Activated T-cell treated with anti-CD3 and anti-CD28 coated beads, Interleukin-2, amount 50 U/mL, for 4 hours (primary cell): ENCODE data around the gene MDFI. TPM values are rescaled to one million over a fixed set of nuclear protein-coding genes. Genes with fewer than 3 reads are reported as not detected.

Experiments used
- ATAC-seq, 2 donors: fragments of 200-7000 bp; cut with Tn5 transposase; one replicate each; pipeline ENCODE4 v1.10.0; 2021
- DNase-seq: peaks from one replicate; pipeline ENCODE4 v3.0.0-alpha.2; 2020
- H3K27me3 Mint-ChIP-seq: one replicate; pipeline ENCODE4 v1.8.0; 2021; ENCODE audit warnings: low read depth, mixed read lengths
- H3K36me3 Mint-ChIP-seq: one replicate; pipeline ENCODE4 v1.8.0; 2022; ENCODE audit warnings: mixed read lengths; ENCODE audit not compliant: insufficient read depth
- H3K4me1 Mint-ChIP-seq: one replicate; pipeline ENCODE4 v1.8.0; 2021; ENCODE audit warnings: low read depth, mixed read lengths
- H3K4me3 Mint-ChIP-seq: one replicate; pipeline ENCODE4 v1.8.0; 2021; ENCODE audit warnings: mild to moderate bottlenecking, moderate library complexity, mixed read lengths
- H3K9me3 Mint-ChIP-seq: one replicate; pipeline ENCODE4 v1.8.0; 2021; ENCODE audit warnings: mixed read lengths
- total RNA-seq, 3 donors: library from RNA; stranded (reverse); gene quantifications; one replicate each; pipeline ENCODE4 v1.2.1, GENCODE V29; 2021

Gene MDFI
- total RNA-seq, 3 donors from 2014 or later: 0.49 TPM; not detected in 2

- DNase-seq (no peak), ATAC-seq (no peak)
- no peak overlapping the region for H3K4me3 Mint-ChIP-seq
- H3K36me3 Mint-ChIP-seq: no peaks in the 10 kb centered on the region
- peaks cover 45% of the 10 kb centered on the region for H3K27me3 Mint-ChIP-seq
- H3K4me1 Mint-ChIP-seq: no peaks in the 10 kb centered on the region
- no peaks in the 10 kb centered on the region for H3K9me3 Mint-ChIP-seq
Measured at GRCh38 chr6:41673704-41674000, 35.4 kb downstream of the MDFI start.

- DNase-seq (no peak), ATAC-seq (no peak)
- H3K9me3 Mint-ChIP-seq: no peaks in the 10 kb centered on the region
- peaks cover 45% of the 10 kb centered on the region for H3K27me3 Mint-ChIP-seq
- H3K36me3 Mint-ChIP-seq: no peaks in the 10 kb centered on the region
- no peaks in the 10 kb centered on the region for H3K4me1 Mint-ChIP-seq
- H3K4me3 Mint-ChIP-seq: no peak overlapping the region
Measured at GRCh38 chr6:41674231-41675000, 36.1 kb downstream of the MDFI start.

DNA sequence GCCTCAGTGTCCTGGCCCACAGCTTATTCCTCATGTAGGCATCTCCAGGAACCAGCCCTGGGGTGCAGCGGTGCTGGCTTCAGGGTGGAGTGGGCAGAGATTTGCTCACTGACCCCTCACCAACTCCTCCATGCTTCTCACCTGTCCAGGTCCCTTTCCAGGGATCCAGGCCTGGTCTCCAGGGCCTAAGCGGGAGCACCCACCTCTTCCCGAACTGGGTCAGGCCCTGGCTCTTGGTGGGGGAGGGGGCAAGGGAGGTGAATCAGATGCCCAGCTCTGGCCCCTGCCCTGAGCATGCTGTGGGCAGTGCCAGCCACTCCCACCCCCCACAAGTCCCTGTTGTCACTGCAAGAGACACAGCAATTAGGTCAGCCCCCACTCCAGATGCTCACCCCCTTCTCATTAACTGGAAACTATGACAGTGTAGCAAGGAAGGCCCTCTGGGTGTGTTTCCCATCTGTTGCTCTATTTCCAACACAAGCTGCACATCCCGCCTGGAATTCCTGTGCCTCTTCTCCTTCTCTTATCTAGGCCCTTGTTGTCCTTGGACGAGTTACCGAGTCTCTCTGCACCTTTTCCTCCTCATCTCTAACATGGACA, 37.0 kb downstream of the MDFI start:
- Mint-ChIP-seq H3K36me3 (no peaks in the 10 kb centered on the region), H3K4me1 (no peaks in the 10 kb centered on the region), H3K27me3 (peaks cover 44% of the 10 kb centered on the region), H3K4me3 (no peak overlapping the region), H3K9me3 (no peaks in the 10 kb centered on the region)
- ATAC-seq (no peak), DNase-seq (no peak)

DNA sequence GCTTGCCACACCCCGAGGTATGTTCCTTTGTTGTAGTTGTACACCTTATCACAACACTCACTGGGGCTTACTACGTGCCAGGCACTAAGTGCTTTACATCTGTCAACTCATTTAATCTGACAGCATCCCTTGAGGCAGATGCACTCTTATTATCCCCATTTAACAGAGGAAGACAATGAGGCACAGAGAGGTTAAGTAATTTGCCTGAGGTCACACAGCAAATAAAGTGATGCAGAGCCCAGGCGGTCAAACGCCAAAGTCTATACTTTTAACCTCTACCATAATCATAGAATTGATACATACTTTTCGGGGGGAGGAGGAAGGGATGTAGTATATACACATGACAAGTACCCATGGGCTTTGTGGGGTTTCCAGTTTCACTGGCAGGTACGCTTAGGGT, 37.7 kb downstream of the MDFI start:
- Mint-ChIP-seq H3K4me3 (no peak overlapping the region), H3K9me3 (no peaks in the 10 kb centered on the region), H3K4me1 (no peaks in the 10 kb centered on the region), H3K27me3 (peaks cover 38% of the 10 kb centered on the region), H3K36me3 (no peaks in the 10 kb centered on the region)
- ATAC-seq (no peak), DNase-seq (no peak)

DNA sequence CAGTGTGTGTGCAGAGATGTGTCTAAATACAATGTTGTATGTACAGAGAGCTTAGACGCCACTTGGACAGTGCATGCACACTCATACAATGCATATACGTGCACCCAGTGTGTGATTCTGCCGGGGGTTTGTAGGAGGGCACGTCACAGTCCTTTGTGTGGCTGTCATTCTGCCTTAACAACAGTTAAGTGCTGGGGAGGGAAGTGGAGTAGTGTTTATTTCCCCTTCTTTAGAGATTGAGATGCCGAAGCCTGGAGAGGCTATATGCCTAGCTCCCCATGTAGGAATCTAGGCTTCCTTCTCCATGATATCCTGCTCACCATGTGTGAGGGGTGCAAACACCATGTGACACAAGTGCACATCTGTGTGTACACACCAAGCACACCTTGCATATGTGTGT, 38.2 kb downstream of the MDFI start:
- DNase-seq (no peak), ATAC-seq (no peak)
- no peaks in the 10 kb centered on the region for H3K36me3 Mint-ChIP-seq
- no peak overlapping the region for H3K4me3 Mint-ChIP-seq
- no peaks in the 10 kb centered on the region for H3K9me3 Mint-ChIP-seq
- no peaks in the 10 kb centered on the region for H3K4me1 Mint-ChIP-seq
- H3K27me3 Mint-ChIP-seq: peaks cover 36% of the 10 kb centered on the region

DNA sequence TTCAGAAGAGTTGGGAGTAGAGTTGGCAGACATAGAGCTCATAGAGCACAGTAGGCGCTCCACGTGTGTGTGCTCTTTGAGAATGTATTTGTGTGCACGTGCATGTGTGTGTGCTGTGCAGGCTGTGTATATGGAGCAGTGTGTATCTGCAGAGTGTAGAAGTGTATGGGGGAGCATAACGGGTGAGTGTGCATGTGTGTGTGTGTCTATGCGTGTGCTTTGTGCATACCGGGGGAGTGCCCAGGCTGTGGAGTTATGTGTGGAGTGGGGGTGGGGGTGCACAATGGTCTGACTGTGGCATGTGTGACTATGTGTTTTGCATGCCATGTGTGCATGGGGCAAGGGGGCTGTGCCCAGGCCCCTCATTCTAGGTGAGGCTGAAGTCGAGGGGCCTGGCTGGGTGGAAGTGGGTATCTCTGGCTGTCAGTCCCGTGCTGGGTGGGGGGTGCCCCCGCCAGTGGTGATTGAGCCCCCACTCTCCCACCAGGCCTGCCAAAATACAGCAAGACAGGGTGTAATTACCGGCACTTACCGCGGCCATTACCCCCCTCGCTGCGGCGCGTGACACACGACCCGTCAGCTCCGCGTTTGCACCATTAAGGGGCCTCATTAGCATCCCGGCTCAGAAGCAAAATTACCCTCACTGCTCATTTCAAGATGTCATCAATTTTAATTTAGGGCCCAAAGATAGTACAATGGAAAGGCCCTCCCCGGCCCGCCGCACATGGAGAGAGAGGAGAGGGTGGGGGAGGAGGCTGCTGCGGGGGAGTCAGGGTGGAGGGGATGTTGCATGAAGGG, 39.1 kb downstream of the MDFI start:
- ATAC-seq: no peak
- no peak overlapping the region for H3K4me3 Mint-ChIP-seq
- H3K27me3 Mint-ChIP-seq: peaks cover 27% of the 10 kb centered on the region
- H3K4me1 Mint-ChIP-seq: no peaks in the 10 kb centered on the region
- DNase-seq: no peak
- no peaks in the 10 kb centered on the region for H3K9me3 Mint-ChIP-seq
- no peaks in the 10 kb centered on the region for H3K36me3 Mint-ChIP-seq

DNA sequence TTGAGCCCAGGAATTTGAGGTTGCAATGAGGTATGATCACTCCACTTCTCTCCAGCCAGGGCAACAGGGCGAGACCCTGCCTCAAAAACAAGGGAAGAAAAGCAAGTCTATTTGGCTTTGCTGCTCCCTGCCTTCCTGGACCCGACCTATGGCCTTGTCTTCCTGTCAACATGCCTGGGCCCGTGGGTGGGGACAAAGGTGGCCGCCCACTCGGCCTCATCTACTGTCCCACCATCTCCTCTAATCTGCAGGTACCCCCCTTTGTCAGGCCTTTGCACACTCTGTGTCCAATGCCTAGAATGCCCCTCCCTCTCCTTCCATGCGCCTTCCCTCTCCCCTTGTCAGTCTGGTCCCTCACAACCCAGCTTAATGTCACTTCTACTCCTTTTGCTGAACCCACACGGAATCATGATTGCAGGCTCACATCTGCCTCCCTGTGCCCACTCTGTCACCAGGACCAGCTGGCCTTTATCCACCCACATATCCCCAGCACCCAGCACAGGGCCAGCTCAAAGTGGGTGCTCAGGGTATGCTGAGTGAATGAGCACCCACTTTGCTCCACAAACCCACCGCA, 40.3 kb downstream of the MDFI start:
- Mint-ChIP-seq H3K4me1 (peaks cover 5% of the 10 kb centered on the region), H3K36me3 (peaks cover under 1% of the 10 kb centered on the region), H3K4me3 (no peak overlapping the region), H3K27me3 (peaks cover 20% of the 10 kb centered on the region), H3K9me3 (no peaks in the 10 kb centered on the region)
- DNase-seq (no peak), ATAC-seq (no peak)

DNA sequence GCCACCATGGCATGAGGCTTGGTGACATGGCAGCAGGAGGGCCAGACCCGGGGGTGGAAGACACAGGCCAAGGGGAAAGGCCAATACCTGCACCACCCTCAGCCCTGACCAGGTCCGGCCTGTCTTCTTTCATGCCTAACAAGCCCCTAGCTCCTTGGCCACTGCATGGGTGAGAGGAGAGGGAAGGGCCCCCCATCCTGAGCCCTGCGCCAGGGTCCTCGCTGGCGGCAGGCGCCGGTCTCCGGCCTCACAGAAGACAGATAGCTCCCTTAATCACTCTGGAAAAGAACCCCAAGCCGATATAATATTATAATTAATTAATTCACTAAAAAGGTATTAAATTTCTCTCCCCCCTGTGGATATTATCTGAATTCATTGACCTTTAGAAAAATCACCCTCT, 41.4 kb downstream of the MDFI start:
- Mint-ChIP-seq H3K4me1 (peaks cover 9% of the 10 kb centered on the region), H3K4me3 (no peak overlapping the region), H3K9me3 (no peaks in the 10 kb centered on the region), H3K27me3 (peaks cover 16% of the 10 kb centered on the region), H3K36me3 (peaks cover 2% of the 10 kb centered on the region)
- ATAC-seq (no peak), DNase-seq (no peak)

- no peak for ATAC-seq
- Mint-ChIP-seq H3K4me3 (no peak overlapping the region), H3K9me3 (no peaks in the 10 kb centered on the region), H3K36me3 (peaks cover 2% of the 10 kb centered on the region), H3K27me3 (peaks cover 16% of the 10 kb centered on the region), H3K4me1 (peaks cover 9% of the 10 kb centered on the region)
- DNase-seq: no peak
Measured at GRCh38 chr6:41680182-41680965, 42.1 kb downstream of the MDFI start.

- Mint-ChIP-seq H3K36me3 (peaks cover 2% of the 10 kb centered on the region), H3K4me1 (peaks cover 9% of the 10 kb centered on the region), H3K27me3 (peaks cover 4% of the 10 kb centered on the region), H3K9me3 (no peaks in the 10 kb centered on the region), H3K4me3 (peak overlapping the region; percentile 77)
- ATAC-seq (peak; percentile 54 to 61), DNase-seq (peak; percentile 58)
Measured at GRCh38 chr6:41682056-41682477, 43.8 kb downstream of the MDFI start.

DNA sequence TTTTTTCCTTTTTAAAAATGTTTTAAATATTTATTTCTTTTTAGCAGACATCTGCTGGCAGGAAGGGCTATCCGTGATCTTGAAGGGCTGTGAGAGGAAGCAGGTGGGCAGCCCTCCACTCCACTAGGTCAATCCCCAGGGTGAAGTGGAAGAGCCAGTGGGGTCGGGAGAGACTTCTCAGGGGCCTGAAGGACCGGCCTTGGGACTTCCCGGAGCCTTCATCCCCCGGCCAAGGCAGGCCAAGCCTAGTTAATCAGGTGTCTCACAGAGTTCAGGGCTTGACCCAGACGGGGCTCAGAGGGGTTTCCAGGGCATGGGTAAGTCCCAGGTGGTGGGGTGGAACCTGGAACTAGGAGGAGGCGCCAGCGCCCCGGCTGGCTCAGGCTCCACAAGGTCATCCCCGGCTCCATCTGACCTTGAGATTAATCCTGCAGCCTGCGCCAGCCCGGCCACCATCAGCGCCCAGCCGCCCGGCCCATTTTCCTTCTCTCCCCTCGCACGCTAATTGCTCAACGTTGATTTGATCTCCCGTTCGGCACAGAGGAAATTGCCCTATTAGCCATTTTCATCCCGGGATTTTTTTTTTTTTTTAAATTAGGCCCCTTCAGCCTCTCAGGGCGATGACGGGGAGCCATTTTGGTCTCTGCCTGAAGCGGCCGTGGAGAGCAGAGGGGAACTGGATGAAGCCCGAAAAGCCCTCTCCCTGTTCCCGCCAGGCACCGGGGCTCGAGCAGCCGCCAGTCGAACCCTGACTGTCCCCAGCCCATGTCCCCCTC, 44.4 kb downstream of the MDFI start:
- no peaks in the 10 kb centered on the region for H3K9me3 Mint-ChIP-seq
- DNase-seq: no peak
- peaks cover 2% of the 10 kb centered on the region for H3K36me3 Mint-ChIP-seq
- H3K27me3 Mint-ChIP-seq: peaks cover 2% of the 10 kb centered on the region
- H3K4me3 Mint-ChIP-seq: peak overlapping the region; percentile 77
- peak; percentile 8 to 9 for ATAC-seq
- H3K4me1 Mint-ChIP-seq: peaks cover 9% of the 10 kb centered on the region

DNA sequence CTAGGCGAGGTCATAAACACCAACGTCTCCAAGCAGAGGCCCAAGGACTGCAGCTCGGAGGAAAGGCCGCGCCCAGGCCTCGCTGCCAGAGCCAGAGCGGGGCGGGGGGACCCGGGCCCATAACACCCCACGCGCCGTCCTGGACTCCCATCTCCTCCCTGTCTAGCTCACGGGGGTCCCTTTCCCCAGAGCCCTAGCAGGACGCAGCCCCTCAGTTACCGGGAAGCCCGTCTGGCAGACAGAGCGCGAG, 44.9 kb downstream of the MDFI start:
- DNase-seq: no peak
- no peaks in the 10 kb centered on the region for H3K9me3 Mint-ChIP-seq
- peak; percentile 20 to 23 for ATAC-seq

DNA sequence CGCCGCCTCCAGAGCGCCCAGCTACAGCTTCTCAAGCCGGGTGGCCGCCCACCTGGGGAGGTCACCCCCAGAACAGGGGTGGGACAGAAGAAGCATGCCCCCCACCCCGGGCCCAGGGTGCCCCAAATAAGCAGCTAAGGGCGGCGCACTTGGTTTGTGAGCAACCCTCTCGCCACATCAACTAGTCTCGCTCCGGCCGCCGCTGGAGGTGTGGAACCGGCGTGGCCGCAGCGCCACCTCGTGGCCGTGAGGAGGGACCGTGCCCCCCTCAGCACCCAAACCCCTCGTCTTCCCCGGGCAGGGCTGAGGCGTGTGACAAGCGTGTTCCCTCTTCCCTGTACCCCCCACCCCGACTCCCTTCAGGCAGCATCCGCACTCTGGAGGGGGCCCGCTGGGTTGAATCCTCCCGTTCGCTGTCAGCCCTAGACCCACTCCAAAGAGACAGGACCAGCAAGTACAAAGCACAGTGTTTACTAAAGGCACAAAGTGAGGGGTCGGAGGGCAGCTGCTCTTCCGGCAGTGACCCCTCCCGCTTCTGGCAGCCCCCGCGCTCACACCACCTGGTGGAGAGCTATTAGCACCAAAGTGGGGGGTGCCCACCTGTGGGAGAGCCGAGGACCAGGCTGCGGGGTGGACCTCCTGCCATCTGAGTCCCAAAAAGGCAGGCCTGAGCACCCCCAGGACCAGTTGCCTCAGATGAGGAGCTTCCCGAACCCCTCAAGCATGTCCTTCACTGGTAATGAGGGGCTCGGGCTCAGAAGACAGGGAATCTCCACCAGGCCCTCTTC, 45.4 kb downstream of the MDFI start:
- DNase-seq (peak; percentile 76), ATAC-seq (peak; percentile 96)
- Mint-ChIP-seq H3K4me1 (peaks cover 9% of the 10 kb centered on the region), H3K9me3 (no peaks in the 10 kb centered on the region), H3K36me3 (peaks cover 5% of the 10 kb centered on the region), H3K4me3 (peak overlapping the region; percentile 77), H3K27me3 (no peaks in the 10 kb centered on the region)

More for the DNA sequence above, 44.9 kb downstream of the MDFI start:
- H3K27me3 Mint-ChIP-seq: peaks cover under 1% of the 10 kb centered on the region
- H3K36me3 Mint-ChIP-seq: peaks cover 4% of the 10 kb centered on the region
- H3K4me1 Mint-ChIP-seq: peaks cover 9% of the 10 kb centered on the region
- peak overlapping the region; percentile 77 for H3K4me3 Mint-ChIP-seq
